Rectal smooth muscle tissue (tissue), 1 donor: ENCODE data around the gene UBALD2.
A peak's percentile ranks its signal among the peaks of the same experiment; 100 is the strongest.
"Not testable (repeated sequence)": the region's sequence is repeated elsewhere in the genome, so short reads cannot be mapped to it uniquely, and the experiment has no call there.

Experiments
- H3K27ac ChIP-seq: one replicate; pipeline ENCODE4 v1.7.0; 2013; ENCODE audit warnings: low read depth, low read length, inconsistent platforms
- H3K27me3 ChIP-seq: one replicate; pipeline ENCODE4 v1.7.0; 2013; ENCODE audit warnings: low read length; ENCODE audit not compliant: control insufficient read depth, insufficient read depth
- H3K36me3 ChIP-seq: one replicate; pipeline ENCODE4 v1.7.0; 2013; ENCODE audit warnings: low read length; ENCODE audit not compliant: control insufficient read depth, insufficient read depth
- H3K4me1 ChIP-seq: one replicate; pipeline ENCODE4 v1.7.0; 2013; ENCODE audit warnings: low read length; ENCODE audit not compliant: control insufficient read depth, insufficient read depth
- H3K4me3 ChIP-seq: one replicate; pipeline ENCODE4 v1.7.0; 2013; ENCODE audit warnings: low read length
- H3K9ac ChIP-seq: one replicate; pipeline ENCODE4 v1.7.0; 2013; ENCODE audit warnings: low read length

UBALD2 gene

DNA sequence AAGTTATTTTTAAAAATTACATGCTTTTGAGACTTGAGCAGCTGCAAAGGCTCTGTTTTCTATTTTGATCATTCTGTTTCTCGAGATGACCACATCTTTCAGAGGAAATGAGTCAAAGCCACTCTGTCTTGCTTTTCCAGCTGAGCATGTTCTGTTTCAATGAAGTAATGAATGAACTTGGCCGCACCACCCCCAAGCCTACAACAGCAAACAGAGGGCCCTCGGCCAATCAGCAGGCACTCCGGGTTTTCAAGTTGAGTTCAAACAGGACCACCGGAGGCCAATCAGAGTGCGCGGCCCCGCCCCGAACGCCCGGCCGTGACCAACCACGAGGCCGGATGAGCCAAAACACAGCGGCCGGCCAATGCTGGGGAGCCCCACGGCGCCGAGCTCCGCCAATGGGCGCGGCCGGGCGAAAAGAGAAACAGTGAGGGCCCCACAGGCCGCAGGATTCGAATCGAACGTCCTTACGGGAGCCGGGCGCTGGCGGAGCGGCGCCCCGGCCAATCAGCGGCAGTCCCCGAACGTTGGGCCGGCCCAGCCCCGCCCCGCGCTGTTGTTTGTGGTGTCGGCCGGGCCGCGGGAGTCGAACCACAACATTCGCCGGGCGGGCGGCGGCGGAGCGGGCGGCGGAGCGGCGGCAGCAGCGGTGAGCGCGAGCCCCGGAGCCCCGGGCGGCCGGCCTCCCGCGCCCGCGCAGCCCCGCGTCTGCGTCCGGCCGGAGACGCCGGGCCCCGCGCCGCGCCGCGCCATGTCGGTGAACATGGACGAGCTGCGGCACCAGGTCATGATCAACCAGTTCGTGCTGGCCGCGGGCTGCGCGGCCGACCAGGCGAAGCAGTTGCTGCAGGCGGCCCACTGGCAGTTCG lies at the start of gene UBALD2:
Gene UBALD2 (plus strand): TSS at position 594 of the 869 bp plus-strand sequence. CDS start 158 bp downstream, at position 752.
- peak within 1 kb of the TSS; percentile 79 for H3K27ac ChIP-seq
- no peaks in the 10 kb centered on the region for H3K36me3 ChIP-seq
- H3K27me3 ChIP-seq, result no peaks in the 10 kb centered on the region
- H3K4me1 ChIP-seq, result peaks cover 14% of the 10 kb centered on the region
- peak within 1 kb of the TSS; percentile 64 for H3K9ac ChIP-seq
- peak within 1 kb of the TSS; percentile 81 for H3K4me3 ChIP-seq

DNA sequence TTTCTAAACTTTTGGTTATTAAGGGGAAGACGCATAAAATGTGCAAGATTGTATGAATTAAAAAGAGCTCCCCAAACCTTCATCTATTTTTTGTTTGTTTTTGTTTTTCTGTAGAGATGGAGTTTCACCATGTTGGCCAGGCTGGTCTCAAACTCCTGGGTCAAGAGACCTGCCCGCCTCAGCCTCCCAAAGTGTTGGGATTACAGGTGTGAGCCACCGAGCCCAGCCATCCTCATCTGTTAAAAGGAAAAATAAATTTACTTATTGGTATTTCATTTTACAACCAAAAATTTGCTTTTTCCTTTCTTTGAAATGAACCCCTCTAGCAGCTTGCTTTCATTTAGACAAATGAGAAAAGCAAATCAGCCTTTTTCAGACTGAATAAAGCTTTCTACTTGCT lies 48.1 kb upstream of the UBALD2 start:
- no peak overlapping the region for H3K27ac ChIP-seq
- H3K4me1 ChIP-seq, result no peaks in the 10 kb centered on the region
- H3K27me3 ChIP-seq, result no peaks in the 10 kb centered on the region
- no peaks in the 10 kb centered on the region for H3K36me3 ChIP-seq
- no peak overlapping the region for H3K4me3 ChIP-seq
- H3K9ac ChIP-seq, result no peak overlapping the region

DNA sequence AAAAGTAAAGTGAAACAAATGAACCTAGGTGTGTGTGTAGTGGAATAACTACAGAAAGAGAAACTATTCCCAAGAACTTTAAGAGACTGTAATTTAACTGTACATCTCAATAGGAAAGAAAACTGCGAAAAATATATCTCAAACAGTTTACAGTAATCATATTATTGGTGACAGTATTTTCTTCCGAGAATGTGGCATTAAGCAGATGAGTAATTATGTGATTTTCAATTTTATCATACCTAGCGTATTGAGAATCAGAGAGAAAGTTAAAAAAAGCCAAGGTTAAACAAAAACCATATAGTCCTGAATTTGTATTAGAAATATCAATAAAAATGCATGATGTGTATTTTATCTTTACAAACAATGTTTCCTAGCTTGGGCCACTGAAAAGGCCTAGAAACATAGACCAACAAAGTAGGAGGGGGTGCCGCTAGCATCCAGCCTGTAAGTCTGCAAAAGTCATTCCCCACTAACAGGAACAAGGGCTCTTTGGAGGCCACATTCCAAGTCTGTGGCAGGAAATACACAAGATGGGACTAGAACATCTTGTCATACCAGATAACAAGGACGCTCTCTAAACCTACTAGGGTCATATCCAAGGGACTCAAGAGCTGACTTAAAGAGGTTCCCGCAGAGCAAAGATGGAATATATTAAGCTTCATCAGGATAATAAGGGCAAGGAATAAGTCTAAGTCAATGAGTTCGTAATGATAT lies 45.3 kb upstream of the UBALD2 start:
- no peaks in the 10 kb centered on the region for H3K4me1 ChIP-seq
- H3K4me3 ChIP-seq, result no peak overlapping the region
- H3K9ac ChIP-seq, result no peak overlapping the region
- no peaks in the 10 kb centered on the region for H3K27me3 ChIP-seq
- no peak overlapping the region for H3K27ac ChIP-seq
- H3K36me3 ChIP-seq, result no peaks in the 10 kb centered on the region

DNA sequence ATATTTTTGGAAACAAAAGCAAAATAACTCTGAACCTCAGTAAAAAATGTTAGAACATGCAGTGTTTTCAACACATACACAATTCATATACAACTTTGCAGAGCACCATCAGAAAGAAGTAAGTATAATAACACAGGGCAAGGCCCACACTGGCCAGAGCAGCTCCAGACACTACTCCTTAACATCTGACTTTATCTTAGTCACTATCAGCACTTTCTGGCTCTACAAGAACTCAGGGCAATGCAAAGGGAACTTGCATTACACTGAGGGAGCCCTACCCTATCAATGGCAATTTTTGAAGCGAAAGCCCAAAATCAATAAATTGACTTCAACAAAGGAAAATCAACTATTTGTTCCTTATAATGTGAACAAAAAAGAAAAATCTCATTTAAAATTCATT lies 41.3 kb upstream of the UBALD2 start:
- Histone ChIP-seq H3K27me3 (no peaks in the 10 kb centered on the region), H3K4me3 (no peak overlapping the region), H3K27ac (no peak overlapping the region), H3K9ac (no peak overlapping the region), H3K4me1 (no peaks in the 10 kb centered on the region), H3K36me3 (no peaks in the 10 kb centered on the region)

DNA sequence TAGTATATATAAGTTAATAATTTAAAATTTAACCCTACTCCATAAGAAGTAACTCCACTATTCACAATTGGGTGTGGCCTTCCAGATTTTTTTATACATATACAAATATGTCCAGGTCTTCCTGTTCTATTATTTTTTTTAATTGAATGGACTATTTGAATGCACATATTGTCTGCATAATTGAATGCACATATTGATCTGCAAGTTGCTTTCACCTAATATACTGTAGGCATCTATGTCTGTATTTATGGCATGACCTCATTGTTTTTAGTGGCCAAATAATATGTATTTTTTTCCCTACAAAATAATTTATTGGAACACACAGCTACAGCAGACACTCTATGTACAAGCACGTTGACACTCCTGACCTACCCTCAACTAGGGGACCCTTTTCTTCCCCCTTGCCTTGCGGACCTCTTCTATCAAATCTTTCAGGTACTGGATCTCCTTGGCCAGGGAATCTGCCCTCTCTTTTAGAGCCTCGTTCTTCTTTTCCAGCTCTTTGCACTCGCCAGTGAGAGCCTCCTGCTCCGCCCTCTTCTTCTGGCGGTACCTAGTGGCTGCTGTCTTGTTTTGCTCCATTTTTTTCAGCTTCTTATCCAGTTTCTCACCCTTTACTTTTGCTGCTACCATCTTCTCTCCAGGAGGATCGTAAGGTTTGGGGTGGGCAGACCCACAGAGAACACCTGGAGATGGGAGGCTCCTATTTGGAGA lies 39.6 kb upstream of the UBALD2 start:
- not testable (repeated sequence) for H3K9ac ChIP-seq, H3K27me3 ChIP-seq

DNA sequence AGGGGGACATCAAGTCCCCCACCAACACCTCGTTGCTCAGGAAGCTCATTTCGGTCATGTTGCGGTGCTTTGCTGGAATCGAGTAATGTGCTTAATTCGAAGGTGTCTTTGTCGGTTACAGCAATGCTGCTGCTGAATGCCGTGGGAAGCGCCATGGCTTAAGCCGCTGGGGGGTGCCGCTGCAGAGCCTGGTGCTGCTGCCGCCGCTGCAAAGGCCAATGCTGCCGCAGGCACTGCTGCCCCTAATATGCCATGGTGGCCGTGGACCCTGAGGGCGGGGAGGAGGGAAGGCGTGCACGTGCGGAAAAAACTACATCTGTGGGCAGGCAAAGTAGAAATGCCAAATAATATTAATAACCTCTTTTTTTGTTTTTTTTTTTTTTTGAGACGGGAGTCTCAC lies 38.4 kb upstream of the UBALD2 start:
- H3K27ac ChIP-seq, H3K4me3 ChIP-seq, H3K9ac ChIP-seq, H3K4me1 ChIP-seq, H3K27me3 ChIP-seq, H3K36me3 ChIP-seq: not testable (repeated sequence)

More for the DNA sequence above, 39.6 kb upstream of the UBALD2 start:
- H3K4me1 ChIP-seq, H3K36me3 ChIP-seq, H3K4me3 ChIP-seq, H3K27ac ChIP-seq: not testable (repeated sequence)

DNA sequence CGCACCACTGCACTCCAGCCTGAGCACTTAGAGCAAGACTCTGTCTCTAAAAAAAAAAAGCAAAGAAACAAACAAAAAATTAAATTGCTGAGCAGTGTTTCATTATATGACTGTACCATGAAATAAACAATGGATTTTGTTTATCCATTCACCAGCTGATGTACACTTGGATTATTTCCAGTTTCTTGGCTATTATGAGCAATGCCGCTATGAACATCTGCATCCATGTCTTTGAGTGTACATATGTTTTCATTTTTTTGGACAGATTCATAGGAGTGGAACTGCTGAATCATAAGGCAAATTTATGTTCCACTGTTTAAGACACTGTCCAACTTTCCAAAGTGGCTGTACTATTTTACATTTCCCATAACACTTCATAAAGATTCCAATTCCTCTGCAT lies 32.8 kb upstream of the UBALD2 start:
- Histone ChIP-seq H3K4me1 (no peaks in the 10 kb centered on the region), H3K36me3 (no peaks in the 10 kb centered on the region), H3K27ac (no peak overlapping the region), H3K4me3 (no peak overlapping the region), H3K27me3 (no peaks in the 10 kb centered on the region), H3K9ac (no peak overlapping the region)

DNA sequence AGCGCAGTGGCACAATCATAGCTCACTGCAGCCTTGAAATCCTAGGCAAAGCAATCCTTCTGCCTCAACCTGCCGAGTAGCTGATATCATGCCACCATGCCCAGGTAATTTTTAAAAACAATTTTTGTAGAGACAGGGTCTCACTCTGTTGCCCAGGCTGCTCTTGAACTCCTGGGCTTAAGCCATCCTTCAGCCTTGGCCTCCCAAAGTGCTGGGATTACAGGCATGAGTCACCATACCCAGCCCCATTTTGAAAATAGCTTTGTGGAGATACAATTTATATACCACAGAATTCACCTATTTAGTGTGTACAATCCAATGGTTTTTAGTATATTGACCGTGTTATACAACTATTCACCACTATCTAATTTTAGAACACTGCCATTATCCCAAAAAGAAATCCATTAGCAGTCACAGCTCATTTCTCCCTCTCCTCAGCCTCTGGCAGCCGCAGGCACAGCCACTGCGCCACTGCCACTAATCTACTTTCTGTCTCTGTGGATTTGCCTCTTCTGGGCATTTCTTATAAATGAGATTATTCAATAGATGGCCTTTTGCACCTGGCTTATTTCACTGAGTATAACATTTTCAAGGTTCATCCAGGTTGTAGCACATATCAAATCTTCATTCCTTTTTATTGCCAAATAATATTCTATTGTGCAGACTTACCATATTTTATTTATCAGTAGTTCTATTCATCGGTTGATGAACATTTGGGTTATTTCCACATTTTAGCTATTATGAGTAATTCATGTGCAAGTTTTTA lies 31.4 kb upstream of the UBALD2 start:
- H3K4me3 ChIP-seq, result no peak overlapping the region

DNA sequence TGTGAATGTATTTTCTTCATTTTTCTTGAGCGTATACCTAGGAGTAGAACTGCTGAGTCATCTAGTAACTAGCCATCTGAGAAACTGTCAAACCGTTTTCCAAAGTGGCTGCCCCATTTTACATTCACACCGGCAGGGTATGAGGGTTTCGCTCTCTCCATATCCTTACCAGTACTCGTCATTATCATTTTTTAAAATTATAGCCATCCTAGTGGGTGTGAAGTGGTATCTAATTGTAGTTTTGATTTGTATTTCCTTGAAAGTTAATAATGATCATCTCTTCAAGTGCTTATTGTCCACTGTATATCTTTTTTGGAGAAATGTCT lies 30.8 kb upstream of the UBALD2 start:
- H3K36me3 ChIP-seq, result no peaks in the 10 kb centered on the region
- H3K4me3 ChIP-seq, result no peak overlapping the region

More for the DNA sequence above, 31.4 kb upstream of the UBALD2 start:
- no peaks in the 10 kb centered on the region for H3K36me3 ChIP-seq
- no peak overlapping the region for H3K9ac ChIP-seq
- H3K27ac ChIP-seq, result no peak overlapping the region
- H3K27me3 ChIP-seq, result no peaks in the 10 kb centered on the region
- no peaks in the 10 kb centered on the region for H3K4me1 ChIP-seq

DNA sequence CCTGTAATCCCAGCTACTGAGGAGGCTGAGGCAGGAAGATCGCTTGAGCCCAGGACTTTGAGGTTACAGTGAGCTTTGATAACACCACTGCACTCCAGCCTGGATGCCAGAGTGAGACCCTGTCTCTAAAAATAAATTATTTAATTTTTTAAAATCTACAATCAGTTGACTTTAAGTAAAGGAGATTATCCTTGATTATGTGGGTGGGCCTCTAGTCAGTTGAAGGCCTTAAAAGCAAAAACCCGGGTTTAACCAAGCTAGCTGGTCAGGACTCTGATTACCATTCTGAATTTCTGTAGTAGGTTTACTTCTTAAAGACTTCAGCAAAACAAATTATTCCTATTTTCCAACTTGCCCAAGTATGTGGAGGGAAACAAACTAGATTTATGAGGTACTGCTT lies 29.3 kb upstream of the UBALD2 start:
- H3K4me1 ChIP-seq, result peaks cover under 1% of the 10 kb centered on the region
- H3K27me3 ChIP-seq, result no peaks in the 10 kb centered on the region
- no peak overlapping the region for H3K4me3 ChIP-seq
- no peaks in the 10 kb centered on the region for H3K36me3 ChIP-seq
- H3K9ac ChIP-seq, result no peak overlapping the region
- no peak overlapping the region for H3K27ac ChIP-seq

More for the DNA sequence above, 30.8 kb upstream of the UBALD2 start:
- no peak overlapping the region for H3K27ac ChIP-seq
- no peaks in the 10 kb centered on the region for H3K27me3 ChIP-seq
- H3K4me1 ChIP-seq, result no peaks in the 10 kb centered on the region
- no peak overlapping the region for H3K9ac ChIP-seq

DNA sequence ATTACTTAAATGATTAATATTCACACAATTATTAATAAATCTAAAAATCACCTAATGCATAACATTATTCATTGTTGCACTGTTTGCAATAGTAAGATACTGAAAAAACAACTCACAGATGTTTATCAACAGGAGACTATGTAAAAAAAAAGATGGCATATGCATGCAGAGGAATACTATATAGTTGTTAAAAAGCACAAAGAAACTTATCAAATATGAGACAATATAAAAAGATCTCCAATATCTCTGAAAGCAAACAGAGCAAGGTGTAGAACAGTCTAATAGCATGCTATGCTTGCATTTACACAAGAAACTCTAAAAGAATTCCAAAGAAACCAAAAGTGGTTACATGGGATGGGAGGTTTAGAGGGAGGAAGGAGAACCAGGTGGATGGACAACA lies 28.5 kb upstream of the UBALD2 start:
- H3K27ac ChIP-seq, result no peak overlapping the region
- no peak overlapping the region for H3K4me3 ChIP-seq
- no peaks in the 10 kb centered on the region for H3K27me3 ChIP-seq
- H3K4me1 ChIP-seq, result peaks cover 3% of the 10 kb centered on the region
- no peaks in the 10 kb centered on the region for H3K36me3 ChIP-seq
- no peak overlapping the region for H3K9ac ChIP-seq

DNA sequence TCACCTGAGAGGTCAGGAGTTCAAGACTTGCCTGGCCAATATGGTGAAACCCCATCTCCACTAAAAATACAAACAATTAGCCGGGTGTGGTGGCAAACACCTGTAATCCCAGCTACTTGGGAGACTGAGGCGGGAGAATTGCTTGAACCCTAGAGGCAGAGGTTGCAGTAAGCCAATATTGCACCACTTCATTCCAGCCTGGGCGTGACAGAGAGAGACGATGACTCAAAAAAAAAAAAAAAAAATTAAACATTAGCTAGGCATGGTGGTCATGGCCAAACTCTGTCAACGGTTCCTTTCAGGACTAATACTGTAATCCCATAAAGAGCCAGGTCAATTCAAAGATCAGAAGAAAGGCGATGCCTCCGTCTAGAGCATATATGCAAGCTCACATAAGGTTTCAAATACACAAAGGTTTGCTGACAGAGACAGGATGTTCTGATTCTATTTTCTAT lies 27.3 kb upstream of the UBALD2 start:
- no peaks in the 10 kb centered on the region for H3K36me3 ChIP-seq
- H3K27ac ChIP-seq, result no peak overlapping the region
- peaks cover 3% of the 10 kb centered on the region for H3K27me3 ChIP-seq
- no peak overlapping the region for H3K4me3 ChIP-seq
- H3K9ac ChIP-seq, result no peak overlapping the region
- H3K4me1 ChIP-seq, result peaks cover 3% of the 10 kb centered on the region
